ENCODE results near the gene IPO4.

GRCh38 chr14:24155100-24155499 lies 33.5 kb downstream of the IPO4 start:
- TF ChIP-seq CTCF (conservative IDR thresholded peaks at IDR 0.05; ENCODE audit: low read depth, low read length) (no peak), USF2 (IDR thresholded peaks at IDR 0.05; ENCODE audit: low read depth, low read length) (no peak), MAZ (IDR thresholded peaks at IDR 0.05; ENCODE audit: borderline replicate concordance, low read depth, low read length) (no peak)
